Measurements from ENCODE around the gene SCGB3A2.

- TF ChIP-seq, protein P1, sequence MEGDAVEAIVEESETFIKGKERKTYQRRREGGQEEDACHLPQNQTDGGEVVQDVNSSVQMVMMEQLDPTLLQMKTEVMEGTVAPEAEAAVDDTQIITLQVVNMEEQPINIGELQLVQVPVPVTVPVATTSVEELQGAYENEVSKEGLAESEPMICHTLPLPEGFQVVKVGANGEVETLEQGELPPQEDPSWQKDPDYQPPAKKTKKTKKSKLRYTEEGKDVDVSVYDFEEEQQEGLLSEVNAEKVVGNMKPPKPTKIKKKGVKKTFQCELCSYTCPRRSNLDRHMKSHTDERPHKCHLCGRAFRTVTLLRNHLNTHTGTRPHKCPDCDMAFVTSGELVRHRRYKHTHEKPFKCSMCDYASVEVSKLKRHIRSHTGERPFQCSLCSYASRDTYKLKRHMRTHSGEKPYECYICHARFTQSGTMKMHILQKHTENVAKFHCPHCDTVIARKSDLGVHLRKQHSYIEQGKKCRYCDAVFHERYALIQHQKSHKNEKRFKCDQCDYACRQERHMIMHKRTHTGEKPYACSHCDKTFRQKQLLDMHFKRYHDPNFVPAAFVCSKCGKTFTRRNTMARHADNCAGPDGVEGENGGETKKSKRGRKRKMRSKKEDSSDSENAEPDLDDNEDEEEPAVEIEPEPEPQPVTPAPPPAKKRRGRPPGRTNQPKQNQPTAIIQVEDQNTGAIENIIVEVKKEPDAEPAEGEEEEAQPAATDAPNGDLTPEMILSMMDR (IDR thresholded peaks at IDR 0.05) = no peak
- no peak for TF ChIP-seq POLR2A (IDR thresholded peaks at IDR 0.05)
Observed at GRCh38 chr5:147854894-147855773, 23.4 kb upstream of the SCGB3A2 start.

Measured in adrenal gland (tissue), 5 donors.